Ovary (tissue), 9 donors: Measurements from ENCODE around the gene NRXN2. TPM values are rescaled to one million over a fixed set of nuclear protein-coding genes. Genes with fewer than 3 reads are reported as not detected.

Experiments
- DNase-seq, 5 donors: peaks; one replicate each; pipeline ENCODE4 v3.0.0-alpha.2; 2019 to 2020
- H3K27ac ChIP-seq, 2 donors: fragments of 200-600 bp; one replicate each; pipeline versions ENCODE4 v1.5.1 to v1.8.0; 2019 to 2022
- H3K27me3 ChIP-seq: fragments of 200-600 bp; one replicate; pipeline ENCODE4 v1.8.0; 2022
- H3K36me3 ChIP-seq: fragments of 200-600 bp; sonication (generic); one replicate; pipeline ENCODE4 v1.5.1; 2019
- H3K4me1 ChIP-seq: one replicate; pipeline ENCODE4 v1.8.1; 2013; ENCODE audit warnings: mild to moderate bottlenecking, moderate library complexity; ENCODE audit not compliant: insufficient read depth
- H3K4me3 ChIP-seq: fragments of 200-600 bp; sonication (generic); one replicate; pipeline ENCODE4 v1.5.1; 2017
- H3K9me3 ChIP-seq, 2 donors: fragments of 200-600 bp in 1 of 2; sonication (generic) in 1 of 2; one replicate each; pipeline versions ENCODE4 v1.5.1 to v1.8.1; 2013 to 2019; ENCODE audit warnings: mild to moderate bottlenecking in 1 of 2, moderate library complexity in 1 of 2
- CTCF ChIP-seq, 3 donors: fragments of 450-650 bp in 2 of 3; fragments of 200-600 bp in 1 of 3; IDR thresholded peaks; one replicate each; pipeline versions ENCODE4 v1.5.1 to v1.8.0; 2016 to 2022; ENCODE audit warnings: antibody characterized with exemption in 3 of 3, mild to moderate bottlenecking in 1 of 3
- EP300 ChIP-seq: sonication (generic); formaldehyde crosslinking; IDR thresholded peaks from one replicate; pipeline ENCODE4 v1.6.1; 2017; ENCODE audit warnings: antibody characterized with exemption
- POLR2A ChIP-seq: fragments of 450-650 bp; IDR thresholded peaks from one replicate; pipeline ENCODE4 v1.6.1; 2017; ENCODE audit warnings: antibody characterized with exemption, mild to moderate bottlenecking, moderate library complexity
- WGBS, 3 donors: extraction: QIAGEN DNeasy Blood & Tissue Kit in 1 of 3; methylation state at CpG; one replicate each; pipeline versions ENCODE4 v1.1.5 to v1.1.7; 2013 to 2017; 5-methylcytosine and 5-hydroxymethylcytosine counted together
- intact Hi-C, 4 donors: fragments of 100-400 bp; cut with DNase I; formaldehyde crosslinking; loops; one replicate each; pipeline versions ENCODE4 v1.11.0 to v1.15.1; 2022 to 2023
- polyA plus RNA-seq, 2 donors: library from polyadenylated mRNA; stranded (reverse); fragments of 200-250 nt in 1 of 2; fragments of 350-450 nt in 1 of 2; fragmentation: Illumina TruSeq in 1 of 2; extraction: RNeasy Lipid Tissue Mini Kit (QIAGEN cat#74804) in 1 of 2; gene quantifications; one replicate each; pipeline ENCODE4 v1.2.3, GENCODE V29; 2013 to 2014
- total RNA-seq, 7 donors: library from RNA; depleted of rRNA in 2 of 7; stranded (reverse); fragments of >200 nt in 2 of 7; fragmentation: NEBNext Ultra II Directional in 3 of 7; extraction: Animal tissue kit (Norgen Biotek cat#: 25700) in 3 of 7; gene quantifications; one replicate each; pipeline versions ENCODE4 v1.1.0 to v1.2.4, GENCODE V29; 2016 to 2023
- donor health status: DM: no; HTN: no; CAD: no; lungs with moderate emphysema.
- donor health status: DM: no; HTN: no; CAD: no.
- donor health status: Bipolar disorder and iron deficiency.
- donor health status: DM: yes; HTN: yes; CAD: no.
- donor health status: DM: no; HTN: no; CAD: no.
- donor health status: DM: yes; HTN: yes; CAD: no.

NRXN2 gene
- total and polyA plus RNA-seq, 9 donors, result 6.4 to 64.1 (median 19.7) TPM

- TF ChIP-seq EP300 (no peak), POLR2A (no peak), CTCF (IDR thresholded peaks at IDR 0.05) (no peak)
- Histone ChIP-seq H3K4me1 (no peaks in the 10 kb centered on the region), H3K4me3 (no peak overlapping the region), H3K27ac (no peak overlapping the region), H3K27me3 (no peaks in the 10 kb centered on the region), H3K9me3 (no peaks in the 10 kb centered on the region), H3K36me3 (no peaks in the 10 kb centered on the region)
- WGBS, 3 donors, result 78 to 82% (median 78%) methylated on average over 9 of the region's 9 CpGs
- no peak for DNase-seq
- intact Hi-C loops, result loop anchor here in 3 of 4 donors (10.0 kb wide), 3 partner anchors 205 to 275 kb away; no protein-coding TSS in a partner anchor
Measured at GRCh38 chr11:64659417-64660144, 63.4 kb downstream of the NRXN2 start.

- Histone ChIP-seq H3K27me3 (no peaks in the 10 kb centered on the region), H3K27ac (no peak overlapping the region), H3K36me3 (no peaks in the 10 kb centered on the region), H3K4me1 (no peaks in the 10 kb centered on the region), H3K4me3 (no peak overlapping the region), H3K9me3 (no peaks in the 10 kb centered on the region)
- no peak for TF ChIP-seq POLR2A
- TF ChIP-seq CTCF (IDR thresholded peaks at IDR 0.05), result no peak
- TF ChIP-seq EP300, result no peak
- WGBS, 3 donors, result 88 to 90% (median 89%) methylated on average over 2 of the region's 2 CpGs
- intact Hi-C loops, result loop anchor here in 3 of 4 donors (10.0 kb wide), 3 partner anchors 203 to 273 kb away; no protein-coding TSS in a partner anchor
- DNase-seq, result no peak
Measured at GRCh38 chr11:64658265-64658664, 64.7 kb downstream of the NRXN2 start.

GRCh38 chr11:64656862-64657261 lies 66.1 kb downstream of the NRXN2 start:
- H3K27ac ChIP-seq, result no peak overlapping the region
- intact Hi-C loops, result loop anchor here in 3 of 4 donors (10.0 kb wide), 3 partner anchors 202 to 272 kb away; no protein-coding TSS in a partner anchor
- no peak overlapping the region for H3K4me3 ChIP-seq
- H3K9me3 ChIP-seq, result no peaks in the 10 kb centered on the region
- no peaks in the 10 kb centered on the region for H3K4me1 ChIP-seq
- no peak for TF ChIP-seq POLR2A
- no peak for TF ChIP-seq CTCF (IDR thresholded peaks at IDR 0.05)
- TF ChIP-seq EP300, result no peak
- no peaks in the 10 kb centered on the region for H3K27me3 ChIP-seq
- no peak for DNase-seq
- 84 to 88% (median 86%) methylated on average over 6 of the region's 6 CpGs for WGBS, 3 donors
- no peaks in the 10 kb centered on the region for H3K36me3 ChIP-seq

GRCh38 chr11:64655941-64656601 lies 66.9 kb downstream of the NRXN2 start:
- Histone ChIP-seq H3K36me3 (no peaks in the 10 kb centered on the region), H3K27me3 (no peaks in the 10 kb centered on the region), H3K4me3 (no peak overlapping the region), H3K9me3 (no peaks in the 10 kb centered on the region), H3K4me1 (no peaks in the 10 kb centered on the region), H3K27ac (no peak overlapping the region)
- intact Hi-C loops, result loop anchor here in 3 of 4 donors (10.0 kb wide), 3 partner anchors 201 to 271 kb away; no protein-coding TSS in a partner anchor
- WGBS, 3 donors, result 69 to 87% (median 77%) methylated on average over 8 of the region's 8 CpGs
- TF ChIP-seq EP300 (no peak), CTCF (IDR thresholded peaks at IDR 0.05) (no peak), POLR2A (no peak)
- no peak for DNase-seq
